HepG2 (cell line): Measurements from ENCODE around the gene HLA-F.
A peak's percentile ranks its signal among the peaks of the same experiment; 100 is the strongest.

Source experiments
- PCBP2 ChIP-seq: fragments of 200-400 bp; formaldehyde crosslinking; optimal IDR thresholded peaks from 2 replicates; pipeline ENCODE3; 2018; ENCODE audit warnings: low read length, low read depth; ENCODE audit not compliant: poor library complexity, severe bottlenecking
- ZFP36L1 ChIP-seq: sonication (generic); formaldehyde crosslinking; IDR thresholded peaks from 2 replicates; pipeline ENCODE4 v1.8.0; 2022; ENCODE audit warnings: mild to moderate bottlenecking, missing genetic modification reagents, moderate library complexity
- ZNF350 ChIP-seq: sonication (generic); formaldehyde crosslinking; IDR thresholded peaks from 2 replicates; pipeline ENCODE4 v1.4.0; 2020; ENCODE audit warnings: mild to moderate bottlenecking, low read depth, missing genetic modification reagents, borderline replicate concordance
- TF ChIP-seq, protein P1 (sequence below): sonication (generic); formaldehyde crosslinking; IDR thresholded peaks from 2 replicates; pipeline ENCODE4 v1.8.0; 2022; ENCODE audit warnings: low read depth, missing genetic modification reagents
- TF ChIP-seq, protein P2 (sequence below): sonication (generic); formaldehyde crosslinking; IDR thresholded peaks from 2 replicates; pipeline ENCODE4 v1.5.0; 2020; ENCODE audit warnings: missing genetic modification reagents
- TF ChIP-seq, protein P3 (sequence below): IDR thresholded peaks from 2 replicates; pipeline ENCODE4 v1.6.1; 2016; ENCODE audit warnings: missing compliant biosample characterization, missing genetic modification reagents, borderline replicate concordance

DNA sequence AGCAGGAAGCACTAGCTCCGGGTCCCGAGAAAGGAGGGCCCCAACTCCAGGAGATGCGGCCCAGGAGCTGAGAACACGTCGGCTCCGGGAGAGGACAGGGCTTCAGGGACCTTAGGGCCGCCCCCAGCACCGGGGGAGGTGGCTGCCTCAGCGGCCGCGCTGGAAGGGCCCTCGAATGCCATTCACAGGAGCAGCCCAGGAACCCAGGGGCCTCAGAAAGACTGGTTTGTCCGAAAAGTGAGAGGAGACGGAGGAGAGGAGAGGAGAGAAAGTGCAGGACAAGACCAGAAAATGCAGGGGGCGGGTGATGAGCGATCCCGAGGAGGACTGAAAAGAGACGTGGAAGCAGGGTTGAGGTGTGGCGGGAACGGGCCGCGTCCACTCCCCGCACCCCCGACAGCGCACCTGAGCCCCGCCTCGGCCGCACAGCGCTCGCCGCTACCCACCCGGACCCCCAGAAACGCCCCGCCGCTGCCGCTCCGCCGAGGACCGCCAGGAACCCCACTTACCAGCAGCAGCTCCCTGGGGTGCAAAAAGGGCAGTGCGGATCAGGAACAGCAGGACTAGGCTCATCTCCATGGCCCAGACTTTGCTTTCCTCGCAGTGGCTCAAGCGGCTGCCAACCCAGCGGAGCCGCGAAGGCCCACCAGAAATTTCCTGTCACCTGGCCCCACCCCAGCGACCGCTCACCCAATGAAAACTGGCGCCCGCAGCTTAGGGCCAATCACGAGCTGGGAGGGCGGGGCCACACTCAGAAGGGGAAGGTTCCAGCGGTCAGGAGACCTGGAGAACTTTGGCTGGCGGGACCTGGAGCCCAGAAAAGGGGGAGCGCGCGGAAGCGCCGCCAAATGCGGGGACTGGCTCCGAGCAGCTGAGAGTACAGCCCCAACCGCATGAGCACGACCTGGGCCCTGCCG, 25.4 kb downstream of the HLA-F start:
- TF ChIP-seq, protein P1, sequence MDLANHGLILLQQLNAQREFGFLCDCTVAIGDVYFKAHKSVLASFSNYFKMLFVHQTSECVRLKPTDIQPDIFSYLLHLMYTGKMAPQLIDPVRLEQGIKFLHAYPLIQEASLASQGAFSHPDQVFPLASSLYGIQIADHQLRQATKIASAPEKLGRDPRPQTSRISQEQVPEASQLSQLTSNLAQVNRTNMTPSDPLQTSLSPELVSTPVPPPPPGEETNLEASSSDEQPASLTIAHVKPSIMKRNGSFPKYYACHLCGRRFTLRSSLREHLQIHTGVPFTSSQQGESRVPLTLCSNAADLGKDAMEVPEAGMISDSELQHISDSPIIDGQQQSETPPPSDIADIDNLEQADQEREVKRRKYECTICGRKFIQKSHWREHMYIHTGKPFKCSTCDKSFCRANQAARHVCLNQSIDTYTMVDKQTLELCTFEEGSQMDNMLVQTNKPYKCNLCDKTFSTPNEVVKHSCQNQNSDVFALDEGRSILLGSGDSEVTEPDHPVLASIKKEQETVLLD: no peak
- TF ChIP-seq ZNF350 (CRISPR knock-in tag) (peak; percentile 45; the same call in 1 of the 2 replicates), ZFP36L1 (CRISPR knock-in tag) (no peak), PCBP2 (no peak)
- TF ChIP-seq, protein P2, sequence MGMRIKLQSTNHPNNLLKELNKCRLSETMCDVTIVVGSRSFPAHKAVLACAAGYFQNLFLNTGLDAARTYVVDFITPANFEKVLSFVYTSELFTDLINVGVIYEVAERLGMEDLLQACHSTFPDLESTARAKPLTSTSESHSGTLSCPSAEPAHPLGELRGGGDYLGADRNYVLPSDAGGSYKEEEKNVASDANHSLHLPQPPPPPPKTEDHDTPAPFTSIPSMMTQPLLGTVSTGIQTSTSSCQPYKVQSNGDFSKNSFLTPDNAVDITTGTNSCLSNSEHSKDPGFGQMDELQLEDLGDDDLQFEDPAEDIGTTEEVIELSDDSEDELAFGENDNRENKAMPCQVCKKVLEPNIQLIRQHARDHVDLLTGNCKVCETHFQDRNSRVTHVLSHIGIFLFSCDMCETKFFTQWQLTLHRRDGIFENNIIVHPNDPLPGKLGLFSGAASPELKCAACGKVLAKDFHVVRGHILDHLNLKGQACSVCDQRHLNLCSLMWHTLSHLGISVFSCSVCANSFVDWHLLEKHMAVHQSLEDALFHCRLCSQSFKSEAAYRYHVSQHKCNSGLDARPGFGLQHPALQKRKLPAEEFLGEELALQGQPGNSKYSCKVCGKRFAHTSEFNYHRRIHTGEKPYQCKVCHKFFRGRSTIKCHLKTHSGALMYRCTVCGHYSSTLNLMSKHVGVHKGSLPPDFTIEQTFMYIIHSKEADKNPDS (CRISPR knock-in tag): no peak
- TF ChIP-seq, protein P3, sequence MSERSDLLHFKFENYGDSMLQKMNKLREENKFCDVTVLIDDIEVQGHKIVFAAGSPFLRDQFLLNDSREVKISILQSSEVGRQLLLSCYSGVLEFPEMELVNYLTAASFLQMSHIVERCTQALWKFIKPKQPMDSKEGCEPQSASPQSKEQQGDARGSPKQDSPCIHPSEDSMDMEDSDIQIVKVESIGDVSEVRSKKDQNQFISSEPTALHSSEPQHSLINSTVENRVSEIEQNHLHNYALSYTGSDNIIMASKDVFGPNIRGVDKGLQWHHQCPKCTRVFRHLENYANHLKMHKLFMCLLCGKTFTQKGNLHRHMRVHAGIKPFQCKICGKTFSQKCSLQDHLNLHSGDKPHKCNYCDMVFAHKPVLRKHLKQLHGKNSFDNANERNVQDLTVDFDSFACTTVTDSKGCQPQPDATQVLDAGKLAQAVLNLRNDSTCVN: no peak
